IMR-90 (cell line): ENCODE measurements around the gene IGFBP3. TPM values are rescaled to one million over a fixed set of nuclear protein-coding genes. Genes with fewer than 3 reads are reported as not detected.

Experiments
- ATAC-seq: fragments of 200-7000 bp; cut with Tn5 transposase; 2 replicates; pipeline ENCODE4 v1.9.1; 2020; ENCODE audit warnings: low read depth, mild to moderate bottlenecking, moderate library complexity
- BruUV-seq: library from RNA; stranded (reverse); fragments of 400-500 nt; replicated peaks from 2 replicates; lab custom pipeline; 2021; lab: Mats Ljungman, UMichigan
- CTCF ChIA-PET: fragments of 300-600 bp; formaldehyde crosslinking; extraction: SDS; loops from one replicate; lab custom pipeline; 2021; ENCODE audit warnings: antibody characterized with exemption; lab: Yijun Ruan, JAX
- POLR2A ChIA-PET: fragments of 300-600 bp; sonication (Branson Sonifier 250); formaldehyde crosslinking; loops from one replicate; lab custom pipeline; 2022; ENCODE audit warnings: antibody characterized with exemption; ENCODE audit not compliant: unreplicated experiment; lab: Charles Lee
- DNase-seq: peaks from one replicate; pipeline ENCODE4 v3.0.0; 2013
- H2AFZ ChIP-seq: replicated peaks from 2 replicates; pipeline ENCODE3; 2013; ENCODE audit warnings: low read length, mild to moderate bottlenecking; ENCODE audit not compliant: poor library complexity
- H2AK5ac ChIP-seq: 2 replicates; pipeline ENCODE4 v1.6.1; 2013; ENCODE audit warnings: low read depth, low read length, inconsistent platforms
- H2AK9ac ChIP-seq: replicated peaks from 2 replicates; pipeline ENCODE3; 2013; ENCODE audit warnings: mild to moderate bottlenecking, low read depth, low read length, moderate library complexity; ENCODE audit not compliant: poor library complexity
- H2BK120ac ChIP-seq: 2 replicates; pipeline ENCODE4 v1.6.1; 2013; ENCODE audit warnings: low read depth, low read length, inconsistent platforms
- H2BK15ac ChIP-seq: 3 replicates; pipeline ENCODE4 v1.6.1; 2013; ENCODE audit warnings: low read depth, low read length, inconsistent platforms
- H2BK20ac ChIP-seq: 2 replicates; pipeline ENCODE4 v1.6.1; 2013; ENCODE audit warnings: low read depth, mild to moderate bottlenecking, inconsistent platforms, low read length, moderate library complexity
- H2BK5ac ChIP-seq: 2 replicates; pipeline ENCODE4 v1.6.1; 2013; ENCODE audit warnings: mild to moderate bottlenecking, low read depth, low read length, inconsistent platforms; ENCODE audit not compliant: poor library complexity, severe bottlenecking
- H3K14ac ChIP-seq: replicated peaks from 2 replicates; pipeline ENCODE4 v1.6.1; 2013; ENCODE audit warnings: low read depth, low read length, inconsistent platforms
- H3K18ac ChIP-seq: 2 replicates; pipeline ENCODE4 v1.6.1; 2013; ENCODE audit warnings: low read depth, low read length, control low read depth
- H3K23ac ChIP-seq: 2 replicates; pipeline ENCODE4 v1.6.1; 2013; ENCODE audit warnings: low read depth, low read length, inconsistent platforms
- H3K27ac ChIP-seq: 2 replicates; pipeline ENCODE4 v1.5.1; 2013; ENCODE audit warnings: mild to moderate bottlenecking, control low read depth, low read length; ENCODE audit not compliant: insufficient read depth
- H3K27me3 ChIP-seq: 2 replicates; pipeline ENCODE4 v1.6.1; 2013; ENCODE audit warnings: low read length; ENCODE audit not compliant: control insufficient read depth, insufficient read depth
- H3K36me3 ChIP-seq: 2 replicates; pipeline ENCODE4 v1.6.1; 2013; ENCODE audit warnings: low read length, mixed read lengths; ENCODE audit not compliant: control insufficient read depth, insufficient read depth
- H3K4ac ChIP-seq: 2 replicates; pipeline ENCODE4 v1.6.1; 2013; ENCODE audit warnings: low read depth, low read length, inconsistent platforms
- H3K4me1 ChIP-seq: 2 replicates; pipeline ENCODE4 v1.6.1; 2013; ENCODE audit warnings: low read length, mixed read lengths; ENCODE audit not compliant: control insufficient read depth, insufficient read depth
- H3K4me2 ChIP-seq: 2 replicates; pipeline ENCODE4 v1.6.1; 2013; ENCODE audit warnings: low read depth, mild to moderate bottlenecking, control low read depth, low read length, moderate library complexity
- H3K4me3 ChIP-seq: 2 replicates; pipeline ENCODE4 v1.5.1; 2013; ENCODE audit warnings: low read depth, mild to moderate bottlenecking, control low read depth, low read length, moderate library complexity; ENCODE audit not compliant: insufficient read depth
- H3K56ac ChIP-seq: 2 replicates; pipeline ENCODE4 v1.6.1; 2013; ENCODE audit warnings: low read length, inconsistent platforms; ENCODE audit not compliant: insufficient read depth; ENCODE audit errors: extremely low read depth
- H3K79me1 ChIP-seq, 2 experiments: 2 replicates each; pipeline ENCODE4 v1.6.1; 2013; ENCODE audit warnings: low read length in 2 of 2, inconsistent platforms in 1 of 2, low read depth in 1 of 2
- H3K9ac ChIP-seq: 2 replicates; pipeline ENCODE4 v1.6.1; 2013; ENCODE audit warnings: low read depth, low read length, control low read depth
- H3K9me1 ChIP-seq: 2 replicates; pipeline ENCODE4 v1.6.1; 2013; ENCODE audit warnings: low read length, inconsistent platforms; ENCODE audit not compliant: insufficient read depth
- H3K9me3 ChIP-seq: 2 replicates; pipeline ENCODE4 v1.6.1; 2013; ENCODE audit warnings: low read length; ENCODE audit not compliant: control insufficient read depth, insufficient read depth
- H4K20me1 ChIP-seq: 2 replicates; pipeline ENCODE4 v1.6.1; 2013; ENCODE audit warnings: low read length, inconsistent platforms; ENCODE audit not compliant: insufficient read depth
- H4K5ac ChIP-seq: 2 replicates; pipeline ENCODE4 v1.6.1; 2013; ENCODE audit warnings: mild to moderate bottlenecking, low read depth, low read length, control low read depth
- H4K8ac ChIP-seq, 2 experiments: 2 replicates each; pipeline ENCODE4 v1.6.1; 2013; ENCODE audit warnings: low read depth in 2 of 2, low read length in 2 of 2, control low read depth in 1 of 2, inconsistent platforms in 1 of 2
- H4K91ac ChIP-seq: 2 replicates; pipeline ENCODE4 v1.6.1; 2013; ENCODE audit warnings: low read depth, low read length, inconsistent platforms; ENCODE audit not compliant: insufficient read depth
- MAFK ChIP-seq: IDR thresholded peaks from 2 replicates; pipeline ENCODE4 v1.6.1; 2012; ENCODE audit warnings: low read depth, low read length, improper control_type of control experiment
- NFE2L2 ChIP-seq: fragments of 150-350 bp; IDR thresholded peaks from 2 replicates; pipeline ENCODE4 v1.6.1; 2016; ENCODE audit warnings: low read depth, mild to moderate bottlenecking, low read length
- POLR2A ChIP-seq: IDR thresholded peaks from 2 replicates; pipeline ENCODE4 v1.6.1; 2012; ENCODE audit warnings: mild to moderate bottlenecking, low read depth, low read length
- RAD21 ChIP-seq: IDR thresholded peaks from 2 replicates; pipeline ENCODE4 v1.6.1; 2012; ENCODE audit warnings: low read length, improper control_type of control experiment
- RCOR1 ChIP-seq: IDR thresholded peaks from 2 replicates; pipeline ENCODE4 v1.6.1; 2012; ENCODE audit warnings: mild to moderate bottlenecking, low read length, improper control_type of control experiment; ENCODE audit not compliant: insufficient replicate concordance
- SMC3 ChIP-seq: fragments of 150-350 bp; IDR thresholded peaks from 2 replicates; pipeline ENCODE4 v1.6.1; 2016; ENCODE audit warnings: low read depth, mild to moderate bottlenecking, antibody characterized with exemption, low read length, moderate library complexity
- WGBS, 2 experiments: methylation state at CpG; one replicate each; pipeline versions ENCODE4 v1.1.5 to v1.1.7; 2013; ENCODE audit warnings: missing lambda C conversion rate in 2 of 2; ENCODE audit not compliant: insufficient read length in 1 of 2; ENCODE audit errors: extremely low coverage in 2 of 2; 5-methylcytosine and 5-hydroxymethylcytosine counted together
- dilution Hi-C: fragments of 300-500 bp; cut with HindIII; formaldehyde crosslinking; loops from one replicate; pipeline ENCODE4 v1.14.3; 2018; ENCODE audit warnings: low sequenced_read_pairs; ENCODE audit not compliant: unreplicated experiment
- in situ Hi-C: fragments of 300-500 bp; cut with MboI; formaldehyde crosslinking; loops from 3 replicates; pipeline ENCODE4 v1.14.3; 2019; ENCODE audit warnings: low sequenced_read_pairs, inconsistent platforms, mixed read lengths
- intact Hi-C: fragments of 100-400 bp; cut with micrococcal nuclease; formaldehyde crosslinking; loops from 2 replicates; pipeline ENCODE4 v1.10.0; 2022
- polyA plus RNA-seq, 3 experiments: library from polyadenylated mRNA; depleted of rRNA; stranded (reverse); fragments of >200 nt; gene quantifications; 2 replicates each; pipeline ENCODE4 v1.2.3, GENCODE V29; 2012; ENCODE audit warnings: low replicate concordance in 1 of 3
- total RNA-seq: library from RNA; depleted of rRNA; stranded (reverse); fragments of >200 nt; gene quantifications from 2 replicates; pipeline ENCODE4 v1.2.3, GENCODE V29; 2012
- TF ChIP-seq, protein P1 (sequence below): fragments of 150-350 bp; IDR thresholded peaks from 2 replicates; pipeline ENCODE4 v1.6.1; 2017; ENCODE audit warnings: mild to moderate bottlenecking, antibody characterized with exemption, low read length, low read depth
- TF ChIP-seq, protein P2 (sequence below): fragments of 150-350 bp; IDR thresholded peaks from 2 replicates; pipeline ENCODE4 v1.6.1; 2016; ENCODE audit warnings: low read depth, mild to moderate bottlenecking, low read length, moderate library complexity, borderline replicate concordance

IGFBP3 gene
- total and polyA plus RNA-seq, 2 of the 4 experiments (the other 2 are of a cell fraction): 272 to 601 TPM

DNA sequence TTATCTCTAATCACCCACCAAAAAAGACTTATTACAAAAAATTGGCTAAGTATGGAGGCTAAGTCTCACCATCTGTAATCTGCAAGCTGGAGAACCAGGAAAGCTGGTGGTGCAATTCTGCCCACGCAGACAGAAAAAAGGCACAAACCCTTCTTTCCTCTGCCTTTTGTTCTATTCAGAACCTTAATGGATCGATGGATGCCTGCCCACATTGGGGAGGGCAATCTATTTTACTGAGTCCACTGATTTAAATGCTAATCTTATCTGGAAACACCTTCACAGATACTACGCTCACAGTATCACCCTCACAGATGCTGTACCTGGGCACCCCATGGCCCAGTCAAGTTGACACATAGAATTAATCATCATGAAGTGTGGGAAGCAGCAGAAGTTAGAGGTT lies 10.2 kb downstream of the IGFBP3 start:
- no peak overlapping the region for H3K4ac ChIP-seq
- H3K18ac ChIP-seq: no peak overlapping the region
- H4K5ac ChIP-seq: no peak overlapping the region
- no peaks in the 10 kb centered on the region for H3K9me3 ChIP-seq
- TF ChIP-seq RAD21 (no peak), POLR2A (no peak), SMC3 (no peak), NFE2L2 (no peak), RCOR1 (no peak), MAFK (no peak)
- TF ChIP-seq, protein P1, sequence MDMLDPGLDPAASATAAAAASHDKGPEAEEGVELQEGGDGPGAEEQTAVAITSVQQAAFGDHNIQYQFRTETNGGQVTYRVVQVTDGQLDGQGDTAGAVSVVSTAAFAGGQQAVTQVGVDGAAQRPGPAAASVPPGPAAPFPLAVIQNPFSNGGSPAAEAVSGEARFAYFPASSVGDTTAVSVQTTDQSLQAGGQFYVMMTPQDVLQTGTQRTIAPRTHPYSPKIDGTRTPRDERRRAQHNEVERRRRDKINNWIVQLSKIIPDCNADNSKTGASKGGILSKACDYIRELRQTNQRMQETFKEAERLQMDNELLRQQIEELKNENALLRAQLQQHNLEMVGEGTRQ: no peak
- TF ChIP-seq, protein P2, sequence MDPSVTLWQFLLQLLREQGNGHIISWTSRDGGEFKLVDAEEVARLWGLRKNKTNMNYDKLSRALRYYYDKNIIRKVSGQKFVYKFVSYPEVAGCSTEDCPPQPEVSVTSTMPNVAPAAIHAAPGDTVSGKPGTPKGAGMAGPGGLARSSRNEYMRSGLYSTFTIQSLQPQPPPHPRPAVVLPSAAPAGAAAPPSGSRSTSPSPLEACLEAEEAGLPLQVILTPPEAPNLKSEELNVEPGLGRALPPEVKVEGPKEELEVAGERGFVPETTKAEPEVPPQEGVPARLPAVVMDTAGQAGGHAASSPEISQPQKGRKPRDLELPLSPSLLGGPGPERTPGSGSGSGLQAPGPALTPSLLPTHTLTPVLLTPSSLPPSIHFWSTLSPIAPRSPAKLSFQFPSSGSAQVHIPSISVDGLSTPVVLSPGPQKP: no peak
- intact Hi-C loops (no loop called here), in situ Hi-C loops (loop anchor here (25.0 kb wide), 1 partner anchor 1026 kb away; no protein-coding TSS in a partner anchor), dilution Hi-C loops (no loop called here)
- no peak overlapping the region for H3K4me2 ChIP-seq
- no peak overlapping the region for H3K9ac ChIP-seq
- no peaks in the 10 kb centered on the region for H3K79me1 ChIP-seq
- H2BK20ac ChIP-seq: no peak overlapping the region
- H2AK5ac ChIP-seq: no peak overlapping the region
- DNase-seq: no peak
- CTCF ChIA-PET: no interaction called here
- no peak overlapping the region for H2BK5ac ChIP-seq
- H3K56ac ChIP-seq: no peak overlapping the region
- peaks cover 10% of the 10 kb centered on the region; the same call in 1 of the 2 replicates for H3K9me1 ChIP-seq
- ATAC-seq: no peak
- WGBS, 2 experiments: 100% methylated on average over 2 of the region's 3 CpGs; no CpG with 5 or more reads in 1 of the 2 experiments
- BruUV-seq: no TSS peak
- H2AFZ ChIP-seq: no peak overlapping the region
- H3K27ac ChIP-seq: no peak overlapping the region
- H4K91ac ChIP-seq: no peak overlapping the region
- H3K36me3 ChIP-seq: peaks cover 27% of the 10 kb centered on the region
- no peak overlapping the region for H2AK9ac ChIP-seq
- POLR2A ChIA-PET: no interaction called here
- H3K4me3 ChIP-seq: no peak overlapping the region
- no peak overlapping the region for H2BK15ac ChIP-seq
- no peak overlapping the region for H2BK120ac ChIP-seq
- H3K4me1 ChIP-seq: no peaks in the 10 kb centered on the region
- H4K8ac ChIP-seq: no peak overlapping the region
- no peaks in the 10 kb centered on the region; the same call in 1 of the 2 replicates for H3K27me3 ChIP-seq
- H3K23ac ChIP-seq: no peak overlapping the region
- peaks cover 4% of the 10 kb centered on the region for H4K20me1 ChIP-seq
- no peak overlapping the region for H3K14ac ChIP-seq
